A673 (cell line): ENCODE results near the gene ADGRL1.
"Not testable (repeated sequence)": the region's sequence is repeated elsewhere in the genome, so short reads cannot be mapped to it uniquely, and the experiment has no call there.

Experiments used
- EZH2 ChIP-seq: fragments of 200-600 bp; sonication (generic); IDR thresholded peaks from 2 replicates; pipeline ENCODE4 v1.6.1; 2017; ENCODE audit warnings: borderline replicate concordance, low read depth, mild to moderate bottlenecking, mixed read lengths, antibody characterized with exemption, low read length; ENCODE audit not compliant: poor library complexity, severe bottlenecking
- TF ChIP-seq, protein P1 (sequence below): fragments of 300-800, 200-600 bp; sonication (generic); conservative IDR thresholded peaks from 2 replicates; pipeline ENCODE4 v1.5.1; 2017; ENCODE audit warnings: low read depth, mild to moderate bottlenecking, antibody characterized with exemption, low read length, moderate library complexity, mixed read lengths

DNA sequence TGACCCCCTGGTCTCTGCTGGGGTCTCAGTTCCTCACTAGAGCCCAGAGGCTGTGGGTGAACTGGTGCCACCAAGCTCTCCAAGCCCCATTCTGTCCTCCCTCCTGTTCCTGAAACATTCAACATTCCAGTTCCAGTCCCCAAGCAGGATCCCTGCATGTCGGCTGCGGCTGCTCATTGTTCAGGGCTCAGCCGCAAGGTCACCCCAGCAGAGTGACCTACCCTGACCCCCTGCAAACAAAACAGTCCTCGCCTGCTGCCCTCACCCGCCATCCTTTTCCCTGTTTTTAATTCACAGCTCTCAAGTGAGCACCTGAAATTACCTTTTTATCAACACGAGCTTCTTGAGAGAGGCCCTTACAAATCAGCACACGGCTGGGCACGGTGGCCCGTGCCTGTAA lies 19.3 kb downstream of the ADGRL1 start:
- TF ChIP-seq, protein P1, sequence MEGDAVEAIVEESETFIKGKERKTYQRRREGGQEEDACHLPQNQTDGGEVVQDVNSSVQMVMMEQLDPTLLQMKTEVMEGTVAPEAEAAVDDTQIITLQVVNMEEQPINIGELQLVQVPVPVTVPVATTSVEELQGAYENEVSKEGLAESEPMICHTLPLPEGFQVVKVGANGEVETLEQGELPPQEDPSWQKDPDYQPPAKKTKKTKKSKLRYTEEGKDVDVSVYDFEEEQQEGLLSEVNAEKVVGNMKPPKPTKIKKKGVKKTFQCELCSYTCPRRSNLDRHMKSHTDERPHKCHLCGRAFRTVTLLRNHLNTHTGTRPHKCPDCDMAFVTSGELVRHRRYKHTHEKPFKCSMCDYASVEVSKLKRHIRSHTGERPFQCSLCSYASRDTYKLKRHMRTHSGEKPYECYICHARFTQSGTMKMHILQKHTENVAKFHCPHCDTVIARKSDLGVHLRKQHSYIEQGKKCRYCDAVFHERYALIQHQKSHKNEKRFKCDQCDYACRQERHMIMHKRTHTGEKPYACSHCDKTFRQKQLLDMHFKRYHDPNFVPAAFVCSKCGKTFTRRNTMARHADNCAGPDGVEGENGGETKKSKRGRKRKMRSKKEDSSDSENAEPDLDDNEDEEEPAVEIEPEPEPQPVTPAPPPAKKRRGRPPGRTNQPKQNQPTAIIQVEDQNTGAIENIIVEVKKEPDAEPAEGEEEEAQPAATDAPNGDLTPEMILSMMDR, result not testable (repeated sequence)
- not testable (repeated sequence) for TF ChIP-seq EZH2
